Stomach (tissue), 4 donors: ENCODE results near the gene LRRC71.

ENCODE experiments used
- CTCF ChIP-seq, 7 experiments: fragments of 450-650 bp in 4 of 7; fragments of 200-600 bp in 3 of 7; sonication (generic) in 3 of 7; IDR thresholded peaks; one replicate each; pipeline ENCODE4 v1.5.1; 2016 to 2019; ENCODE audit warnings: antibody characterized with exemption in 7 of 7, control low read depth in 2 of 7, mild to moderate bottlenecking in 1 of 7
- EP300 ChIP-seq: sonication (generic); formaldehyde crosslinking; IDR thresholded peaks from one replicate; pipeline ENCODE4 v1.6.1; 2017; ENCODE audit warnings: antibody characterized with exemption
- POLR2AphosphoS5 ChIP-seq, 3 donors: sonication (generic); formaldehyde crosslinking; IDR thresholded peaks; one replicate each; pipeline ENCODE4 v1.6.1; 2016; ENCODE audit warnings: antibody characterized with exemption in 3 of 3

- TF ChIP-seq POLR2AphosphoS5 (IDR thresholded peaks at IDR 0.05), result no peak
- no peak for TF ChIP-seq EP300
- TF ChIP-seq CTCF (IDR thresholded peaks at IDR 0.05), result no peak
Observed at GRCh38 chr1:156933136-156933535, 12.7 kb downstream of the LRRC71 start.
